UCSD-AML1 (cell line): ENCODE data around the gene NMS.

Experiments used
- DNase-seq: peaks from one replicate; lab custom pipeline; 2025; ENCODE audit not compliant: unreplicated experiment; lab: John Stamatoyannopoulos, UW

The NMS gene

DNA sequence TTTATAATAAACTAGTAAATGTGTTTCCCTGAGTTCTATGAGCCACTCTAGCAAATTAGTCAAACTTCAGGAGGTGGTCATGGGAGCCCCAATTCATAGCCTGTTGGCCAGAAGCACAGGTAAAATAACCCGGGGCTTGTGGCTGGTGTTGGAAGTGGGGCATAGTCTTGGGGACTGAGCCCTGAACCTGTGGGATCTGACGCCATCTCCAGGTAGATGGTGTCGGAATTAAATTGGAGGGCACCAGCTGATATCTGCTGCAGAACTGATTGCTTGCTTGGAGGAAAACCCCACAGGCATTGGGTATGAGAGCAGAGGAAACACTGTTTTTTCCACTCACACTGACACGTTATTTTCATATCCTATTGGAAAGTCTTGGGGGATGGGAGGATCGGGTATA, 14.1 kb downstream of the NMS start:
- no peak for DNase-seq

DNA sequence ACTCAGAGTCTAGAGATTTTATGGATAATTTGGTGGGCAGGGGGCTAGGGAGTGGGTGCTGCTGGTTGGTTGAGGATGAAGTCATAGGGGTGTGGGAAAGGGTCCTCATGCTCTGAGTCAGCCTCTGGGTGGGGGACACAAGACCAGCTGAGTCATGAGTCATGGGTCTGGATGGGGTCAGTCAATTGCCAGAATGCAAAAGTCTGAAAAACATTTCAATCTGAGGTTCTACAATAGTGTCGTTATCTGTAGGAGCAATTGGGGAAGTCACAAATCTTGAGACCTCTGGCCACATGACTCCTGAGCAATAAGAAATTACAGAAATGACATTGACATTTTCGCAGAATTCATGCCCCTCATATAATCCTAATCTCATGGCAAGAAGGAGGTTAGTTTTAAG, 15.1 kb downstream of the NMS start:
- DNase-seq = no peak

DNA sequence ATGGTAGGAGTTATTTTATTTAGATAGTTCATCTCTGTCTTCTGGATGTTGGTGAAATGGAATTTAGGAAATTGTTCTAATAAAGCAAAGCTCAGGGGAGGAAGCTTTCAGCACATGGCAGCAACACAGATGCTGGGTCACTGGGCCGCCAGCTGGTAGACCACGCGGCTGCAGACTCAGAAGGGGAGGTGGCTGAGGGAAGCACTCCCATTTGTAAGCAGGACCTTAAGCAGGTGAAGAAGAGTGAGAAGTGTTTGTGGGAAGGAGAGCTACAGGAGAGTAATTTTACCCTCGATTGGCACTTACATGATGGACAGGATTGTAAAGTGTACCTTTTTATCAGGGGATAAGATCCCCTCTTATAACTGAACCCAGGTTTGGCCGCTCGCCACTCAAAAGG, 24.4 kb downstream of the NMS start:
- DNase-seq = no peak

DNA sequence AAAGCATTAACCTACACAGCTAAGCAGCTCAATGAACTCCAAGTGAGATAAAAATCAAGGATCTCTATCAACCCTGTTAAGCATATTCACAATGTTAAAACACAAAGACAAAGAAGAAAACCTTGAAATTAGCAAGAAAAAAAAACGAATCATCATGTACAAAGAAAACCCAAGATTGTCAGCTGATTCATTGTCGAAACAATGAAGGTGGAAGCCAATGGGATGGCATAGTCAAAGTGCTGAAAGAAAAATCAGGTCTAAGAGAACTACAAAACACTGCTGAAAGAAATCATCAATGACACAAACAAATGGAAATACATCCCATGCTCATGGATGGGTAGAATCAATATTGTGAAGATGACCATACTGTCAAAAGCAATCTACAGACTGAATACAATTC, 32.5 kb downstream of the NMS start:
- no peak for DNase-seq

DNA sequence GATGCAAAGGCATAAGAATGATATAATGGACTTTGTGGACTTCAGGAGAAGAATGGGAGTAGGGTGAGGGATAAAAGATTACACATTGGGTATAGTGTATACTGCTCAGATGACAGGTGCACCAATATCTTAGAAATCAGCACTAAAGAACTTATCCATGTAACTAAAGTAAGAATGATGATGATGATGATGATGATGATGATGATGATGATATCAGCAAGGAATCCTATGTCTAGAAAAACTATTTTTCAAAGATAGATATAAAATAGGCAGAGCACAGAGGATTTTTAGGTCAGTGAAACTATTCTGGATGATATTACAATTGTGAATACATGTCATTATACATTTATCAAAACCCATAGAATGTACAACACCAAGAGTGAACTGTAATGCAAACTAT, 34.3 kb downstream of the NMS start:
- no peak for DNase-seq

DNA sequence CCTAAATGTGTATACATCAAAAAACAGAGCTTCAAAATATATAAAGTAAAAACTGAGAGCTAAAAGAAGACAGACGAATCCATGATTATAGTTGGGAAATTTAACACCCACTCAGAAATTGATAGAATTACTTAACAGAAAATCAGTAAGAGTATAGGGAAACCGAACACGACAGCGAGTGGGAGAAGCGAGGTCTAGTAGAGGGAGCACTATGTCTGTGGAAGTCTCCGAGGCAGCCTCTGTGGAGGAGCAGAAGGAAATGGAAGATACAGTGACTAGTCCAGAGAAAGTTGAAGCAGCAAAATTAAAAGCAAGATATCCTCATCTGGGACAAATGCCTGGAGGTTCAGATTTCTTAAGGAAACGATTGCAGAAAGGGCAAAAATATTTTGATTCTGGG, 38.8 kb downstream of the NMS start:
- DNase-seq = no peak

DNA sequence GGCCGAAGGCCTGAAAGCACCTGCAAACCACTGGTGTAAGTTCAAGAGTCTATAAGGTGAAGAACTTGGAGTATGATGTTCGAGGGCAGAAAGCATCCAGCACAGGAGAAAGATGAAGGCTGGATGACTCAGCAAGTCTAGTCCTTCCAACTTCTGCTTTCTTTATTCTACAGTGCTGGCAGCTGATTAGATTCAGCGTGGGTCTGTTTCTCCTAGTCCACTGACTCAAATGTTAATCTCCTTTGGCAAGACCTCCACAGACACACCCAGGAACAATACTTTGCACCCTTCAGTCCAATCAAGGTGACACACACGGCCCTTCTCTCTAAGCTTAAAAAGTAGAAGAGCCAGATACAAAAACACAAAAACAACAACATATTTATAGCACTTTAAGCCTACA, 43.4 kb downstream of the NMS start:
- peak; percentile 20 for DNase-seq

DNA sequence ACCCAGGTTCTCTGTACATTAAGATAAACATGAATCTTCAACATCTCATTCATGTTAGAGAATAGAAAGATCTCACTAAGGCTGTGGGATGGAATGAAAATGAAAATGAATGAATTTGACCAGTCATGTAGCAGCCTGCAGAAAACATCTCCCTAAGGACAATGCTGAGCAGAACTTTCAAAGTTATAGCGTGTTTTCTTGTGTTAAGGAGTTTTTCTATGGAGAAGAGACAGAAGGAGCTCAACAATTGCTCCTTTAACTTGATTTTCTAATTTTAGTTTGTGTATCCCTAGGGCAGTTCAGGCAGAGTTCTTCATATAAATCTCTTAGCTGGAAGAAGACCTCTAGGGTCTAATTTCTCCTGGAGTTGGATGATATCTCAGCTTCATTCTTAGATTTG, 47.3 kb downstream of the NMS start:
- DNase-seq = no peak

DNA sequence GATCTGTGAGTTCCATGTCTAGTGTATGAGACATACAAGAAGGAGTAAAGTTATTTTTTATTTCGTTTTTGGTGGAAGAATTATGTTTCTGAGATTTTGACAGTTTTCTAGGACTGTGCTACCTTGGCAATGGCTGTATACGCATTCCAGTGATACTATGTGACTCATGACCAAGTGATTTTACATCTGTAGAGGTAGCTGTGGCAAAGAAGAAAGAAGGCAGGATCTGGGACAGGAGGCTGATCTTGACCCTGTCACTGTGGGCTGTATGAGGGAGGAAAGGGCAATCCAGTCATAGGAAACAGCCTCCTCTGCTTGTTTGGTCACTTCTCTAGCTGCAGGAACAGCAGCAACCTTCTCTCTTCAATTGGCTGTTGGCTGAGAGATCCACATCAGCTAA, 48.5 kb downstream of the NMS start:
- no peak for DNase-seq

DNA sequence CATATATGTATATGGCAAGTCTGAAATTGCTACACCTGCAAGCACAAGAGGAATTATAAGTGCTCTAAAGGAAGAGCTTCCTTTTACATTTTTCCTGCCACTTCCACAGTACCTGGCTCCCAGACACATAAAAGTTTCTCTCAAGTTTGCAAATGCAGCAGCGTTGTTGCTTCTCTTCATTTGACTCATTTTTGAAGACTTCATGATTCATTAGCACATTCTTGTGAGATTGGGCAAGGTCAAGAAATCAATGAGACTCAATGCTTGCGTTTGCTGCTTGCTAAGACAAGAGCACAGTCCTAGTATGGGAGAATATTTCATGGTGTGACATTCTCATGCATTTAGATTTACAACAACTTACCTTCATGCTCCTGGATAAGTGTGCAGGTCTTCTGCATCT, 49.9 kb downstream of the NMS start:
- DNase-seq = no peak

DNA sequence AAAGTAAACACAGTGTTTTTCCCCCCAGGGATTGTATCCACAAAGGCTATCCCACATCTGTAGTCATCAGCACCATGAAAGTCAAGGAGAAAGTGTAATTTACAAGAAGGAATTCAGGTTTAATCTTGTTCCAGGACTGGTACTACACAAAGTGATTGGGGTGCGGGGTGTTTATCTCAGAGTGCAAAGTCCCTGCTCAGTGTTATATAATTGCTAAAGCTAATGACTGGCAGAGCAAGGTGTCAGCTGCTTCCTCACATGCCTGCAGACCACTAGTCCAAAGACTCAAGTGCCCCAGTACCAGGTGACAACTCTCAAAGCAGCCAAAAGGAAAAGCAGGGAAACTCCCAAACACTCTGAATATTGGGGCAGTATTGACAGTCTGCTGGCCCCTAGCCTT, 52.1 kb downstream of the NMS start:
- DNase-seq = no peak

DNA sequence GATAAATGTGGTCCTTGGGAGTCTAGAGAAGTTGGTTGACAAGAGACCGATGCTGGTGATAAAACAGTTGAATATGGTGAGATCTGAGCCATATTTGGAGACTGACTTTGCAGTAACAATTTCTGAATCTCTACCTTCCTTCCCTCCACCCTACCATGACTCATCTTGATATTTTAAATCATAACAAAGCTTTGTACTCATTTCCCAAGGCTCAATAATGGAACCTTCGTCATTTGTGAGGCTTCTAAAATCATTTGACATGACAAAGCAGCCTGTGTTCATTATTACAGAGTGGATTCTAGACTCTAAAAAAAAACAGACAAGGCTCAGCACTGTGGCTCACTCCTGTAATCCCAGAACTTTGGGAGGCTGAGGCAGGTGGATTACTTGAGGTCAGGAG, 54.0 kb downstream of the NMS start:
- no peak for DNase-seq

DNA sequence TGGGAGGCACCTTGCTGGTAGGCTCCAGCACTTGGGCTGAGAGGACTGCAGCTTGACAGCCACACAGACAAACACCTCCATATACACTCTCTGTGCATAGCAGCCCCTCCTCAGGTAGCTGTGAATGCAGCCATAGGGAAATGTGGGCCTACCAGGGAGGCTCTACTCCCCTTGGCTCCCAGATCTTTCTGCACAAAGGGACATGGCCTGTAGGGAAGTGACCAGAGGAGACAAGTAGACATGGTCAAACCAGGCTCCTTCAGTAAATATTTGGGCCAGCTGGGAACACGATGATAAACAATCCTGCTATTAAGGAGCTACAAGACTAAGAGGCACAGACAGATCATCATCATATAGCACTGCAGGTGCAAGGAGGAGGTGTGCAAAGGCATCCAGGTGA, 56.6 kb downstream of the NMS start:
- DNase-seq = no peak

DNA sequence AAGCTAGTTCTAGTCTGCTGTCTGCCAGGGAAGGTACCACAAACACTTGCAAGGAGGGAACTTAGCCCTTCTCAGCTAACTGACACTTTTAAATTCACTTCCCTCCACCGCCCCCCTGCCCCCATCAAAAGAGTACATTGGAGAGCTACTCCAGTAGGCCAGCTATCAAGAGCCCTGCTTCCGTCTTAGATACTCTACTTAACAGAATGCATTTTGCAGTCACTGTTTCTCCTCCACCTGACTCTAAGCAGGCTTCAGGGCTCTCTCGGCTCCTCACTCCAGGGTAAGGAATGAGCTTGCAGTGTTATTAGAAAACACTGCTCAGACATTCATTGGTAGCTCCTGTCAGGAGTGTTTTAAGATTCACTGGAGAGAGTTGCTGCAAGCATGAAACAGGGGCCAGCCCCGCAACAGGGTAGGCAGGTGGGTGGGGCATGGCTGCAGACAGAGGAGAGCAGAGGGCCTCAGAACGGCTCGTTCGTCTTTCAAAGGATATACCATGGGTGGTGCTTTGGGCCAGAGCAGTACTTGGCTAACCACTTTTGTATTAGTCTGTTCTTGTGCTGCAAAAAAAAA, 57.2 kb downstream of the NMS start:
- DNase-seq = no peak

DNA sequence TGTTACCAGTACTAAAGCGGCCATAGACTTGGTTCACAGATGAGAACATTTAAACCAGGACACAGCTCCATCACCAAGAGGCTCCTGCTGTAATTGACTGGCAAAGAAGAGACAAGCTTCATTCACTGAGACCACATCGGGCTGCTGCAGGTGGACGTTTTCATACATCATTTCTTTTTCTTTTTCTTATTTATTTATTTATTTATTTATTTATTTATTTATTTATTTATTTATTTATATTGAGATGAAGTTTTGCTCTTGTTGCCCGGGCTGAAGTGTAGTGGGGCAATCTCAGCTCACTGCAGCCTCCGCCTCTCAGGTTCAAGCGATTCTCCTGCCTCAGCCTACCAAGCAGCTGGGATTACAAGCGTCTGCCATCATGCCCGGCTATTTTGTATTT, 58.9 kb downstream of the NMS start:
- DNase-seq = no peak

DNA sequence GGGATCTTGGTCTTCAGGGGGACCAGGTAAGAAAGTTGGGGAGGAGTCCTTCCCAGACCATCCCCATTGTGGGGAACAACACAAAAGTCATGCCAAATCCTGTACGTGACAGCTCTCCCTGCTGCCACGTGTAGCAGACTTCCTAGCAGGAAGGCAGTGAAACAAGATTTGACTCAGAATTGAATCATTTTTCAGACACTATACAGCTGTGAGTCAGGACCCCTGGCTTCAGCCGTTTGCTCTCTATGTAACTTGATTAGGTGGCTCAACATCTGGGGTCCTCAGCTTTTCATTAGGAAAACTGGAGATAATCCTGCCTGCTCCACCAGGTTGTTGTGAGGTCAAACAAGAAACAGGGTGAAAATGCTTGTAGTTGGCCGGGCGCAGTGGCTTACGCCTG, 59.6 kb downstream of the NMS start:
- no peak for DNase-seq
